ENCODE measurements around the gene TNFRSF12A. TPM values are rescaled to one million over a fixed set of nuclear protein-coding genes. Genes with fewer than 3 reads are reported as not detected.

The TNFRSF12A gene
- total and polyA plus RNA-seq, 10 of the 15 experiments (the other 5 are each of a cell fraction or from before 2014, with no cell fraction given) = 0.35 to 1.7 (median 1.2) TPM; not detected in 2

- TF ChIP-seq ZBTB11 (CRISPR knock-in tag; IDR thresholded peaks at IDR 0.05) = no peak
These were observed 5.8 kb downstream of the TNFRSF12A start (continued) for GRCh38 chr16:3026003-3026378.

- ChIA-PET SMC1A (ENCODE audit: uncharacterized antibody, unreplicated experiment) (interaction anchor here (1.1 to 10.1 kb wide), 5 partner anchors 11 to 103 kb away, joined by 3 to 91 read pairs (median 5); no protein-coding TSS in a partner anchor), RAD21 (ENCODE audit: unreplicated experiment) (interaction anchor here (1.5 to 6.5 kb wide), 5 partner anchors 7 to 44 kb away, joined by 4 to 94 read pairs (median 8); partner anchors contain the start of gene TNFRSF12A), CTCF (interaction anchor here (1.0 to 18.2 kb wide), 13 partner anchors 7 to 134 kb away, joined by 3 to 421 read pairs (median 8); partner anchors contain the start of genes PKMYT1, TNFRSF12A and ZNF213), POLR2A (interaction anchor here (0.7 to 1.4 kb wide), 2 partner anchors 23 to 148 kb away, joined by 3 read pairs; no protein-coding TSS in a partner anchor)
- Histone ChIP-seq H3K9me3 (replicated peaks; ENCODE audit: control insufficient read depth, insufficient read depth, low read length) (no peaks in the 10 kb centered on the region), H3K36me3 (ENCODE audit: control insufficient read depth in 2 of 2, insufficient read depth in 2 of 2, low read length in 1 of 2) (peaks cover 4 to 7% of the 10 kb centered on the region in 2 experiments; a peak in 3 of 4 replicates), H3K27me3 (replicated peaks in 1 of 2; ENCODE audit: control insufficient read depth in 2 of 2, insufficient read depth in 2 of 2, low read length in 1 of 2) (peaks cover 7 to 8% of the 10 kb centered on the region in 2 experiments), H3K9ac (ENCODE audit: control insufficient read depth, insufficient read depth, low read length) (no peak overlapping the region), H3K4me1 (ENCODE audit: control insufficient read depth, insufficient read depth, low read length) (peaks cover 12% of the 10 kb centered on the region), H3K79me2 (ENCODE audit: control insufficient read depth, insufficient read depth, low read length) (no peaks in the 10 kb centered on the region), H2AFZ (ENCODE audit: control insufficient read depth, low read depth, low read length) (no peak overlapping the region), H4K20me1 (ENCODE audit: control insufficient read depth, insufficient read depth) (0 out of 2 replicates have a peak, but pooled peaks cover 3% of the 10 kb centered on the region), H3K4me3 (no peak overlapping the region), H3K27ac (ENCODE audit: control insufficient read depth, insufficient read depth) (no peak overlapping the region), H3K4me2 (ENCODE audit: control insufficient read depth, insufficient read depth) (no peak overlapping the region)
- in situ Hi-C loops (cut with MboI) = no loop called here
- WGBS (ENCODE audit: insufficient coverage, insufficient replicate concordance, low lambda C conversion rate, missing lambda C conversion rate) = 92% methylated on average over 23 of the region's 24 CpGs
- FAIRE-seq = no peak
- no peak for ATAC-seq
- TF ChIP-seq SUPT20H (IDR thresholded peaks at IDR 0.05; ENCODE audit: borderline replicate concordance, control insufficient read depth, low read depth, low read length) = no peak
- TF ChIP-seq ATF2 (IDR thresholded peaks at IDR 0.05; ENCODE audit: low read length) = no peak
- TF ChIP-seq CBX3 (IDR thresholded peaks at IDR 0.05; ENCODE audit: borderline replicate concordance, low read depth) = no peak
- BruUV-seq (replicated peaks) = no TSS peak
- intact Hi-C loops (cut with micrococcal nuclease; ENCODE audit: unreplicated experiment) = no loop called here
- no peak for DNase-seq (ENCODE audit: low read depth, low spot score)
These were observed 6.7 kb downstream of the TNFRSF12A start for GRCh38 chr16:3026609-3027488.
